BE2C (cell line): Measurements from ENCODE around the gene TOP3B.

Source experiments
- DNase-seq: peaks from one replicate; pipeline ENCODE4 v3.0.0-alpha.2; 2020
- H3K27me3 ChIP-seq: fragments of 250-450 bp; sonication (Bioruptor Pico); 2 replicates; pipeline ENCODE4 v1.5.1; 2020; ENCODE audit warnings: mild to moderate bottlenecking
- H3K36me3 ChIP-seq: fragments of 250-450 bp; sonication (Bioruptor Pico); 2 replicates; pipeline ENCODE4 v1.5.1; 2020; ENCODE audit warnings: mild to moderate bottlenecking
- H3K4me1 ChIP-seq: fragments of 250-450 bp; sonication (Bioruptor Pico); 2 replicates; pipeline ENCODE4 v1.5.1; 2020
- H3K4me3 ChIP-seq: 2 replicates; pipeline ENCODE4 v1.5.1; 2011; ENCODE audit warnings: low read depth, low read length
- H3K9me3 ChIP-seq: fragments of 250-450 bp; sonication (Bioruptor Pico); 2 replicates; pipeline ENCODE4 v1.5.1; 2020
- CTCF ChIP-seq: IDR thresholded peaks from 2 replicates; pipeline ENCODE4 v1.5.1; 2012; ENCODE audit warnings: mild to moderate bottlenecking, low read depth, low read length

TOP3B gene

GRCh38 chr22:22025320-22026156, 43.0 kb upstream of the TOP3B start:
- H3K36me3 ChIP-seq, result no peaks in the 10 kb centered on the region
- no peak for TF ChIP-seq CTCF
- H3K4me3 ChIP-seq, result no peak overlapping the region
- H3K4me1 ChIP-seq, result no peaks in the 10 kb centered on the region
- H3K9me3 ChIP-seq, result no peaks in the 10 kb centered on the region
- H3K27me3 ChIP-seq, result no peaks in the 10 kb centered on the region
- no peak for DNase-seq

DNA sequence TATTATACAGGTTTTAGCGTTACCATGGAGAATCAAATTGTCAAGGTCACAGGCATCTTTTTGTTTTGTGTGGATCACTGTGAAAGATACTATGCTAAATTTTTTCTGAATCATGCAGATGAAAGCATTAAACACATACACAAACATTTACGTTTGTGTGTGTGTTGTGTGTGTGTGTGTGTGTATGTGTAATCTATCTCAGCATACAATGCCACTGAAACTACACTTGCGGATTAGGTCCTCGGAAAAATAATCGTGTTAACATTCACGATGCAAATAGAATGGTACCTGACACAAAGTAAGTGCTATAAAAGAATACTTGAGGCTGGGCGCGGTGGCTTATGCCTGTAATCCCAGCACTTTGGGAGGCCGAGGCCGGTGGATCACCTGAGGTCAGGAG, 41.9 kb upstream of the TOP3B start:
- TF ChIP-seq CTCF, result no peak
- H3K4me1 ChIP-seq, result no peaks in the 10 kb centered on the region
- no peaks in the 10 kb centered on the region for H3K27me3 ChIP-seq
- H3K36me3 ChIP-seq, result no peaks in the 10 kb centered on the region
- no peak for DNase-seq
- no peaks in the 10 kb centered on the region for H3K9me3 ChIP-seq
- H3K4me3 ChIP-seq, result no peak overlapping the region

GRCh38 chr22:22023581-22024137, 41.1 kb upstream of the TOP3B start:
- DNase-seq, result no peak
- Histone ChIP-seq H3K4me3 (no peak overlapping the region), H3K27me3 (no peaks in the 10 kb centered on the region), H3K4me1 (no peaks in the 10 kb centered on the region), H3K9me3 (no peaks in the 10 kb centered on the region), H3K36me3 (no peaks in the 10 kb centered on the region)
- no peak for TF ChIP-seq CTCF

GRCh38 chr22:22022947-22023534, 40.5 kb upstream of the TOP3B start:
- DNase-seq, result no peak
- no peak for TF ChIP-seq CTCF
- Histone ChIP-seq H3K36me3 (no peaks in the 10 kb centered on the region), H3K27me3 (no peaks in the 10 kb centered on the region), H3K4me3 (no peak overlapping the region), H3K4me1 (no peaks in the 10 kb centered on the region), H3K9me3 (no peaks in the 10 kb centered on the region)

DNA sequence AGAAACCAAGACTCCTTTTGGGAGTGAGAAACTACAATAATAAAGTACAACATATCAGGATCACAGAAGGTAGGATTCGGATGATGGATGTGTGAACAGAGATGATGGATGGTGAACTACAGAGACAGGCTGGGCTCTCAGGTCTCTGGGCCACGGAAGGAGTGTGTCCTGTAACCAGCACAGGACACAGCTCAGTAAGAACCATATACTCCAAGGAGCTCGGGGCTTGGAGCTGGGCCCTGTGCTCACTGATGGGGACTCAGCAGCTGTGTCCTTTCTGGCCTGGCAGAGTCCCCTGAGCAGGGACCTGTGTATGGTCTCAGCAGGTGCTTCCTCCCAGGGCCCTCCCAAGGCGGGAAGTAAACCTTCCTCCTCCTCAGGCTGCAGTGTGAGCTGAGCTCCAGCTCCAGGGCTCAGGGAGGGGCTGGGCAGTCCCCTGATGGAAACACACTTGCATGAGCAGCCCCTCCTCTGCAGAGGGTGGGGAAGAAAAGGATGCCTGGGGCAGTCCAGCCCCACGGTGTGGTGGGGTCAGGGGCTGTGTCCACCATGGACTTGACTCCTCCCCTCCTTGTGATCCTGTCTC, 39.8 kb upstream of the TOP3B start:
- H3K9me3 ChIP-seq, result no peaks in the 10 kb centered on the region
- no peaks in the 10 kb centered on the region for H3K27me3 ChIP-seq
- no peaks in the 10 kb centered on the region for H3K36me3 ChIP-seq
- no peak overlapping the region for H3K4me3 ChIP-seq
- no peak for DNase-seq
- no peak for TF ChIP-seq CTCF
- no peaks in the 10 kb centered on the region for H3K4me1 ChIP-seq
